HCT116 (cell line): Measurements from ENCODE around the gene ZFYVE27. TPM values are rescaled to one million over a fixed set of nuclear protein-coding genes. Genes with fewer than 3 reads are reported as not detected.

Source experiments
- ATAC-seq: fragments of 200-7000 bp; cut with Tn5 transposase; 2 replicates; pipeline ENCODE4 v1.9.1; 2020; ENCODE audit warnings: mild to moderate bottlenecking, moderate library complexity
- BruUV-seq: library from RNA; stranded (reverse); fragments of 400-500 nt; replicated peaks from 2 replicates; lab custom pipeline; 2021; lab: Mats Ljungman, UMichigan
- CTCF ChIA-PET: fragments of 300-600 bp; sonication (Branson Sonifier 250); formaldehyde crosslinking; loops from one replicate; lab custom pipeline; 2021; ENCODE audit warnings: antibody characterized with exemption; lab: Charles Lee
- POLR2A ChIA-PET: fragments of 300-600, 350-600 bp; sonication (Branson Sonifier 250); formaldehyde crosslinking; loops from one replicate; lab custom pipeline; 2021; ENCODE audit warnings: antibody characterized with exemption; lab: Charles Lee
- RAD21 ChIA-PET, 2 experiments: fragments of 300-600 bp; sonication (Branson Sonifier 250); formaldehyde crosslinking; loops; one replicate each; lab custom pipeline; 2023; ENCODE audit warnings: low total read pairs in 2 of 2; ENCODE audit not compliant: uncharacterized antibody in 2 of 2, unreplicated experiment in 2 of 2, low non-redundant PET in 1 of 2; lab: Charles Lee
- DNase-seq: peaks from one replicate; pipeline ENCODE4 v3.0.0-alpha.2; 2010; ENCODE audit warnings: low read depth, low spot score
- H2AFZ ChIP-seq: fragments of 200-600 bp; shearing (Covaris generic), sonication (generic); 2 replicates; pipeline ENCODE4 v1.6.1; 2017; ENCODE audit warnings: low read depth, mixed run types, mixed read lengths, antibody characterized with exemption, low read length; ENCODE audit not compliant: poor library complexity, severe bottlenecking
- H3K27ac ChIP-seq: 2 replicates; pipeline ENCODE4 v1.5.1; 2012; ENCODE audit warnings: low read depth, low read length
- H3K27me3 ChIP-seq: fragments of 200-600 bp; sonication (generic); 2 replicates; pipeline ENCODE4 v1.6.1; 2016; ENCODE audit warnings: mixed run types, low read length, mixed read lengths; ENCODE audit not compliant: insufficient read depth
- H3K36me3 ChIP-seq, 2 experiments: fragments of 200-500 bp in 1 of 2; fragments of 200-600 bp in 1 of 2; sonication (Bioruptor generic) in 1 of 2; sonication (generic) in 1 of 2; 2 replicates each; pipeline versions ENCODE4 v1.5.1 to v1.6.1; 2014 to 2016; ENCODE audit warnings: low read length in 2 of 2, inconsistent platforms in 1 of 2, mixed read lengths in 1 of 2, mixed run types in 1 of 2; ENCODE audit not compliant: insufficient read depth in 2 of 2, control insufficient read depth in 1 of 2
- H3K4me1 ChIP-seq, 2 experiments: fragments of 200-600 bp in 1 of 2; sonication (generic) in 1 of 2; 2 replicates each; pipeline versions ENCODE4 v1.5.1 to v1.6.1; 2012 to 2017; ENCODE audit warnings: low read length in 2 of 2, inconsistent platforms in 1 of 2, mild to moderate bottlenecking in 1 of 2, mixed read lengths in 1 of 2, mixed run types in 1 of 2, moderate library complexity in 1 of 2; ENCODE audit not compliant: insufficient read depth in 2 of 2, control insufficient read depth in 1 of 2
- H3K4me2 ChIP-seq: fragments of 200-600 bp; sonication (generic); 2 replicates; pipeline ENCODE4 v1.6.1; 2017; ENCODE audit warnings: mixed run types, low read length, mixed read lengths
- H3K4me3 ChIP-seq, 2 experiments: fragments of 200-600 bp in 1 of 2; sonication (generic) in 1 of 2; replicated peaks in 1 of 2; 2 replicates each; pipeline ENCODE4 v1.5.1; 2011 to 2016; ENCODE audit warnings: low read length in 2 of 2, control low read depth in 1 of 2, low read depth in 1 of 2, mild to moderate bottlenecking in 1 of 2, mixed read lengths in 1 of 2, mixed run types in 1 of 2
- H3K79me2 ChIP-seq: fragments of 200-600 bp; sonication (generic); 2 replicates; pipeline ENCODE4 v1.6.1; 2017; ENCODE audit warnings: mild to moderate bottlenecking, mixed run types, low read length, moderate library complexity, mixed read lengths; ENCODE audit not compliant: insufficient read depth
- H3K9ac ChIP-seq: fragments of 200-600 bp; sonication (generic); 2 replicates; pipeline ENCODE4 v1.6.1; 2016; ENCODE audit warnings: low read length, mixed read lengths
- H3K9me2 ChIP-seq: fragments of 200-600 bp; sonication (generic), shearing (Covaris generic); 2 replicates; pipeline ENCODE4 v1.6.1; 2017; ENCODE audit warnings: mixed run types, mild to moderate bottlenecking, moderate library complexity; ENCODE audit not compliant: insufficient read depth
- H3K9me3 ChIP-seq, 2 experiments: fragments of 200-500 bp in 1 of 2; fragments of 200-600 bp in 1 of 2; sonication (Bioruptor generic) in 1 of 2; sonication (generic) in 1 of 2; 2 replicates each; pipeline ENCODE4 v1.6.1; 2014 to 2017; ENCODE audit warnings: low read length in 2 of 2, mixed read lengths in 2 of 2, inconsistent platforms in 1 of 2, low read depth in 1 of 2, mild to moderate bottlenecking in 1 of 2, mixed run types in 1 of 2, moderate library complexity in 1 of 2; ENCODE audit not compliant: control insufficient read depth in 1 of 2, insufficient read depth in 1 of 2
- H4K20me1 ChIP-seq: fragments of 200-600 bp; sonication (generic), shearing (Covaris generic); 2 replicates; pipeline ENCODE4 v1.6.1; 2017; ENCODE audit warnings: mixed run types, mild to moderate bottlenecking, moderate library complexity; ENCODE audit not compliant: insufficient read depth
- CBX3 ChIP-seq: IDR thresholded peaks from 2 replicates; pipeline ENCODE4 v1.6.1; 2012; ENCODE audit warnings: low read depth
- CEBPB ChIP-seq: IDR thresholded peaks from 2 replicates; pipeline ENCODE4 v1.6.1; 2012; ENCODE audit warnings: low read depth
- EGR1 ChIP-seq: IDR thresholded peaks from 2 replicates; pipeline ENCODE4 v1.6.1; 2012; ENCODE audit warnings: low read depth
- EZH2 ChIP-seq: fragments of 200-600 bp; sonication (generic); IDR thresholded peaks from 2 replicates; pipeline ENCODE4 v1.6.1; 2017; ENCODE audit warnings: antibody characterized with exemption, mixed run types
- FOSL1 ChIP-seq: IDR thresholded peaks from 2 replicates; pipeline ENCODE4 v1.6.1; 2012; ENCODE audit warnings: low read depth
- POLR2A ChIP-seq: IDR thresholded peaks from 2 replicates; pipeline ENCODE4 v1.7.0; 2011; ENCODE audit warnings: borderline replicate concordance; ENCODE audit not compliant: insufficient read depth, insufficient read length; ENCODE audit errors: extremely low read depth
- POLR2AphosphoS5 ChIP-seq: IDR thresholded peaks from 2 replicates; pipeline ENCODE4 v1.6.1; 2011; ENCODE audit warnings: mild to moderate bottlenecking, low read depth, low read length, moderate library complexity
- RAD21 ChIP-seq: IDR thresholded peaks from 2 replicates; pipeline ENCODE4 v1.6.1; 2012; ENCODE audit warnings: low read depth, mild to moderate bottlenecking
- SIN3A ChIP-seq: IDR thresholded peaks from 2 replicates; pipeline ENCODE4 v1.6.1; 2012; ENCODE audit warnings: low read depth
- SP1 ChIP-seq: IDR thresholded peaks from 2 replicates; pipeline ENCODE4 v1.6.1; 2012; ENCODE audit warnings: low read depth
- SRF ChIP-seq: IDR thresholded peaks from 2 replicates; pipeline ENCODE4 v1.6.1; 2012; ENCODE audit warnings: low read depth
- TCF7L2 ChIP-seq: IDR thresholded peaks from 2 replicates; pipeline ENCODE4 v1.7.0; 2011; ENCODE audit warnings: borderline replicate concordance, inconsistent platforms; ENCODE audit not compliant: insufficient read depth, insufficient read length; ENCODE audit errors: extremely low read depth
- ZNF274 ChIP-seq: fragments of 200-500 bp; sonication (Bioruptor generic); IDR thresholded peaks from 2 replicates; pipeline ENCODE4 v1.6.1; 2014; ENCODE audit warnings: mild to moderate bottlenecking, low read depth, low read length, inconsistent platforms
- intact Hi-C: fragments of 100-400 bp; cut with micrococcal nuclease; formaldehyde crosslinking; loops from 2 replicates; pipeline ENCODE4 v1.10.0; 2022
- total RNA-seq: library from RNA; stranded (reverse); gene quantifications from one replicate; pipeline ENCODE4 v1.2.1, GENCODE V29; 2021; ENCODE audit not compliant: unreplicated experiment
- TF ChIP-seq, protein P1 (sequence below): IDR thresholded peaks from 2 replicates; pipeline ENCODE4 v1.6.1; 2012; ENCODE audit warnings: low read depth
- TF ChIP-seq, protein P2 (sequence below): IDR thresholded peaks from 2 replicates; pipeline ENCODE4 v1.6.1; 2012
- TF ChIP-seq, protein P3 (sequence below): IDR thresholded peaks from 2 replicates; pipeline ENCODE4 v1.6.1; 2012
- TF ChIP-seq, protein P4 (sequence below): IDR thresholded peaks from 2 replicates; pipeline ENCODE4 v1.6.1; 2011; ENCODE audit warnings: mild to moderate bottlenecking, low read length, moderate library complexity; ENCODE audit not compliant: insufficient replicate concordance; ENCODE audit errors: extremely low read depth

The ZFYVE27 gene
- total RNA-seq, 1 experiment from 2014 or later = 28.4 TPM

DNA sequence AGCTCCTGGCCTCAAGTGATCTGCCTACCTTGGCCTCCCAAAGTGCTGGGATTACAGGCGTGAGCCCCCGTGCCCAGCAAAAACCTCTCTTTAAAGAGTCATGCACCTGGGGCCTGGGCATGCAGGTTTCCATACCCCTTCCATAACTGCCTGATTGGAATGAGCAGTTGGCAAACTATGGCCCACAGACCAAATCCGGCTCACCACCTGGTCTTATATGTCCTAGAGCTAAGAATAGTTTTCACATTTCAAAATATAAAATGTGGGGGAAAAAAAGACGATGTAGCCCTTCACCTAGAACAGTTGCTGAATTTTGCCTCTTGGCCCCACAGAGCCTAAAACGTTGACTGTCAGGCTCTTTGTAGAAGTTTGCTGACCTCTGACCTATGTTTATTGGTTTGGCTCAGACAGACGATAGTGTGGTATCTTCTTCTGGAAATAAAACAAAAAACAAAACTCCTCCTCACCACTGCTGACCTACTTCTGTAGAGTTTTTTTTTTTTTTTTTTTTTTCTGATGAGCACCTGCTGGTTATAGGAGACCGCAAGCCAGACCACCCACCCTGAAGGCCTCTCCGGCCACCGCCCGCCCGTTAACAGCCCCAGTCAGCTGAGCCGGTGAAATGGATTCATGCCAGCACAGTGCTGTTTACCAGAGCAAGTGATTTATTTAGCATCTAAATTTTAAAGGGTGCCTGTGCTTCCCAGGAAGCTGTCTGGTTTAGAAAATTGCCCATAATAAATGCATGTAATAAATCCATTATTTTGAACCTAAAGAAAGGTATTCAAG, 68.4 kb downstream of the ZFYVE27 start:
- ChIA-PET POLR2A (interaction anchor here (0.6 kb wide), 1 partner anchor 8 kb away, joined by 3 read pairs; no protein-coding TSS in a partner anchor), RAD21 (no interaction called here), CTCF (no interaction called here)
- DNase-seq (no peak), ATAC-seq (no peak)
- no peaks in the 10 kb centered on the region for H3K9me3 ChIP-seq
- H3K4me2 ChIP-seq = no peak overlapping the region
- no peak overlapping the region for H3K27ac ChIP-seq
- no peaks in the 10 kb centered on the region for H3K79me2 ChIP-seq
- H4K20me1 ChIP-seq = no peaks in the 10 kb centered on the region
- TF ChIP-seq, protein P1, sequence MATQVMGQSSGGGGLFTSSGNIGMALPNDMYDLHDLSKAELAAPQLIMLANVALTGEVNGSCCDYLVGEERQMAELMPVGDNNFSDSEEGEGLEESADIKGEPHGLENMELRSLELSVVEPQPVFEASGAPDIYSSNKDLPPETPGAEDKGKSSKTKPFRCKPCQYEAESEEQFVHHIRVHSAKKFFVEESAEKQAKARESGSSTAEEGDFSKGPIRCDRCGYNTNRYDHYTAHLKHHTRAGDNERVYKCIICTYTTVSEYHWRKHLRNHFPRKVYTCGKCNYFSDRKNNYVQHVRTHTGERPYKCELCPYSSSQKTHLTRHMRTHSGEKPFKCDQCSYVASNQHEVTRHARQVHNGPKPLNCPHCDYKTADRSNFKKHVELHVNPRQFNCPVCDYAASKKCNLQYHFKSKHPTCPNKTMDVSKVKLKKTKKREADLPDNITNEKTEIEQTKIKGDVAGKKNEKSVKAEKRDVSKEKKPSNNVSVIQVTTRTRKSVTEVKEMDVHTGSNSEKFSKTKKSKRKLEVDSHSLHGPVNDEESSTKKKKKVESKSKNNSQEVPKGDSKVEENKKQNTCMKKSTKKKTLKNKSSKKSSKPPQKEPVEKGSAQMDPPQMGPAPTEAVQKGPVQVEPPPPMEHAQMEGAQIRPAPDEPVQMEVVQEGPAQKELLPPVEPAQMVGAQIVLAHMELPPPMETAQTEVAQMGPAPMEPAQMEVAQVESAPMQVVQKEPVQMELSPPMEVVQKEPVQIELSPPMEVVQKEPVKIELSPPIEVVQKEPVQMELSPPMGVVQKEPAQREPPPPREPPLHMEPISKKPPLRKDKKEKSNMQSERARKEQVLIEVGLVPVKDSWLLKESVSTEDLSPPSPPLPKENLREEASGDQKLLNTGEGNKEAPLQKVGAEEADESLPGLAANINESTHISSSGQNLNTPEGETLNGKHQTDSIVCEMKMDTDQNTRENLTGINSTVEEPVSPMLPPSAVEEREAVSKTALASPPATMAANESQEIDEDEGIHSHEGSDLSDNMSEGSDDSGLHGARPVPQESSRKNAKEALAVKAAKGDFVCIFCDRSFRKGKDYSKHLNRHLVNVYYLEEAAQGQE = no peak
- TF ChIP-seq POLR2AphosphoS5 = no peak
- TF ChIP-seq RAD21 = no peak
- TF ChIP-seq, protein P2, sequence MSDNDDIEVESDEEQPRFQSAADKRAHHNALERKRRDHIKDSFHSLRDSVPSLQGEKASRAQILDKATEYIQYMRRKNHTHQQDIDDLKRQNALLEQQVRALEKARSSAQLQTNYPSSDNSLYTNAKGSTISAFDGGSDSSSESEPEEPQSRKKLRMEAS = no peak
- TF ChIP-seq SP1 = no peak
- TF ChIP-seq CBX3 = no peak
- TF ChIP-seq TCF7L2 = no peak
- no peak for TF ChIP-seq CEBPB
- no peak for TF ChIP-seq SRF
- TF ChIP-seq FOSL1 = no peak
- TF ChIP-seq ZNF274 = no peak
- TF ChIP-seq, protein P3, sequence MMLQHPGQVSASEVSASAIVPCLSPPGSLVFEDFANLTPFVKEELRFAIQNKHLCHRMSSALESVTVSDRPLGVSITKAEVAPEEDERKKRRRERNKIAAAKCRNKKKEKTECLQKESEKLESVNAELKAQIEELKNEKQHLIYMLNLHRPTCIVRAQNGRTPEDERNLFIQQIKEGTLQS = no peak
- TF ChIP-seq, protein P4, sequence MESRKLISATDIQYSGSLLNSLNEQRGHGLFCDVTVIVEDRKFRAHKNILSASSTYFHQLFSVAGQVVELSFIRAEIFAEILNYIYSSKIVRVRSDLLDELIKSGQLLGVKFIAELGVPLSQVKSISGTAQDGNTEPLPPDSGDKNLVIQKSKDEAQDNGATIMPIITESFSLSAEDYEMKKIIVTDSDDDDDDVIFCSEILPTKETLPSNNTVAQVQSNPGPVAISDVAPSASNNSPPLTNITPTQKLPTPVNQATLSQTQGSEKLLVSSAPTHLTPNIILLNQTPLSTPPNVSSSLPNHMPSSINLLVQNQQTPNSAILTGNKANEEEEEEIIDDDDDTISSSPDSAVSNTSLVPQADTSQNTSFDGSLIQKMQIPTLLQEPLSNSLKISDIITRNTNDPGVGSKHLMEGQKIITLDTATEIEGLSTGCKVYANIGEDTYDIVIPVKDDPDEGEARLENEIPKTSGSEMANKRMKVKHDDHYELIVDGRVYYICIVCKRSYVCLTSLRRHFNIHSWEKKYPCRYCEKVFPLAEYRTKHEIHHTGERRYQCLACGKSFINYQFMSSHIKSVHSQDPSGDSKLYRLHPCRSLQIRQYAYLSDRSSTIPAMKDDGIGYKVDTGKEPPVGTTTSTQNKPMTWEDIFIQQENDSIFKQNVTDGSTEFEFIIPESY = no peak
- TF ChIP-seq EZH2 = no peak
- no peak for TF ChIP-seq POLR2A
- no peak for TF ChIP-seq EGR1
- TF ChIP-seq SIN3A = no peak
- peaks cover 2 to 3% of the 10 kb centered on the region in 2 experiments; a peak in 3 of 4 replicates for H3K4me1 ChIP-seq
- H3K4me3 ChIP-seq = no peak overlapping the region
- BruUV-seq = no TSS peak
- H3K9me2 ChIP-seq = no peaks in the 10 kb centered on the region
- intact Hi-C loops = no loop called here
- no peaks in the 10 kb centered on the region; the same call in 1 of the 2 replicates for H3K27me3 ChIP-seq
- no peak overlapping the region for H2AFZ ChIP-seq
- H3K9ac ChIP-seq = no peak overlapping the region
- H3K36me3 ChIP-seq = no peaks in the 10 kb centered on the region
